GM12872 (cell line): ENCODE measurements around the gene ELP1.

Experiments
- TF ChIP-seq, protein P1 (sequence below): IDR thresholded peaks from 3 replicates; pipeline ENCODE4 v1.5.1; 2011; ENCODE audit warnings: low read depth, mild to moderate bottlenecking, low read length, moderate library complexity; ENCODE audit not compliant: insufficient read depth

Gene ELP1

DNA sequence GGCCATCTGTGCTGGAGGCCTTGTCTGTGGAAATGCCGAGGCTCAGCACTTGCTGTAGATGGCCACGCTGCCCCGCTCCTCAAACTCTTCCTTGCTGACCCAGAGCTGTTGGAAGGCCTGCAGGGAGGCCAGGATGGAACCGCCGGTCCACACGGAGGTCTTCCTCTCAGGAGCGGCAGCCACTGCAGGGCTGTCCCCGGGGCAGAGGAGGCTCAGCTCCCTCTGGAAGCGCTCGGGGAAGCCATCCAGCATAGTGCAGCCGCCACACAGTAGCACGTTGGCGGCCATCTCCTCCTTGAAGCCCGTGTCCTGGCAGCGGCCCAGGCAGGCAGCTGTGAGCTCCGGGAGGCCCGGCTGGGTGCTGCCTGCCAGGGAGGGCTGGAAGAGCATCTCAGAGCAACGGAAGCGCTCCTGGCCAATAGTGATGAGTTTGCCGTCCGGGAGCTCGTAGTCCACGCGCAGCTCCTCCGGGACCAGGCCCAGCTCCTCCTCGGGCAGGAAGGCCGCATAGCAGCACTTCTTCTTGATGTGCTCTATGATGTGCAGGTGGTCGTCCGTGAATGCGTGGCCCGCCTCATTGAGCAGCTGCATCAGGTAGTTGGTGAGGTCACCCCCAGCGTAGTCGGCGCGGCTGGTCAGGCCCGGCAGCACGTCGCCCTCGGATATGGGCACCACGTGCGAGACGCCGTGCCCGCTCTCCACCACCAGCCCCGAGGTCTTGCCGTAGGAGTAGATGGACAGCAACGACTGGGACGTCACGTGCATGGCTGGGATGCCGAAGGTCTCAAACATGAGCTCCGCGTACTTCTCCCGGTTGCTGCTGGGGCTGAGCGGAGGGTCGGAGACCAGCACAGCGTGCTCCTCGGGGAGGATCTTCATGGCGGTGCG is 79.0 kb downstream of the ELP1 start:
- TF ChIP-seq, protein P1, sequence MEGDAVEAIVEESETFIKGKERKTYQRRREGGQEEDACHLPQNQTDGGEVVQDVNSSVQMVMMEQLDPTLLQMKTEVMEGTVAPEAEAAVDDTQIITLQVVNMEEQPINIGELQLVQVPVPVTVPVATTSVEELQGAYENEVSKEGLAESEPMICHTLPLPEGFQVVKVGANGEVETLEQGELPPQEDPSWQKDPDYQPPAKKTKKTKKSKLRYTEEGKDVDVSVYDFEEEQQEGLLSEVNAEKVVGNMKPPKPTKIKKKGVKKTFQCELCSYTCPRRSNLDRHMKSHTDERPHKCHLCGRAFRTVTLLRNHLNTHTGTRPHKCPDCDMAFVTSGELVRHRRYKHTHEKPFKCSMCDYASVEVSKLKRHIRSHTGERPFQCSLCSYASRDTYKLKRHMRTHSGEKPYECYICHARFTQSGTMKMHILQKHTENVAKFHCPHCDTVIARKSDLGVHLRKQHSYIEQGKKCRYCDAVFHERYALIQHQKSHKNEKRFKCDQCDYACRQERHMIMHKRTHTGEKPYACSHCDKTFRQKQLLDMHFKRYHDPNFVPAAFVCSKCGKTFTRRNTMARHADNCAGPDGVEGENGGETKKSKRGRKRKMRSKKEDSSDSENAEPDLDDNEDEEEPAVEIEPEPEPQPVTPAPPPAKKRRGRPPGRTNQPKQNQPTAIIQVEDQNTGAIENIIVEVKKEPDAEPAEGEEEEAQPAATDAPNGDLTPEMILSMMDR, result no peak

DNA sequence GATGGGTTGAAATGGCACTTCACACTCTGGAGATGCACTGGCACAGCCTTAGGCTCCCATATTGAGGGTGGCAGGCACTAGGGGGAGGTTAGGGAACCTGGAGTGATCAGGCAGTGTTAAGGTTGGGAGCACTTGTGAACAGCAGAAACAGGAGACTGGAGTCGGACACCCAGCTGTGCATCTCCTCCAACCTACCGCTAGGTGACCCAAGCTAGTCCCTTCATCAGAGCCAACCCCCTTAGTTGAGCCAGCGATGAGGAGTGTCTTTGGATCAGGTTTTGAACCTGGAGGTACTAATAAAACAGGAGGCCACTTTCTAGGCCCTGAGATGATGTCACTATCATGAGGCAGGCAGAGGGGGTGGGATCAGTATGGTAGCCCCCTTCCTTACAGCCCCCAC is 79.8 kb downstream of the ELP1 start:
- TF ChIP-seq, protein P1, result peak; percentile 14; the same call in 1 of the 3 replicates

GRCh38 chr9:108852079-108852478 is 81.8 kb downstream of the ELP1 start:
- TF ChIP-seq, protein P1, result no peak

DNA sequence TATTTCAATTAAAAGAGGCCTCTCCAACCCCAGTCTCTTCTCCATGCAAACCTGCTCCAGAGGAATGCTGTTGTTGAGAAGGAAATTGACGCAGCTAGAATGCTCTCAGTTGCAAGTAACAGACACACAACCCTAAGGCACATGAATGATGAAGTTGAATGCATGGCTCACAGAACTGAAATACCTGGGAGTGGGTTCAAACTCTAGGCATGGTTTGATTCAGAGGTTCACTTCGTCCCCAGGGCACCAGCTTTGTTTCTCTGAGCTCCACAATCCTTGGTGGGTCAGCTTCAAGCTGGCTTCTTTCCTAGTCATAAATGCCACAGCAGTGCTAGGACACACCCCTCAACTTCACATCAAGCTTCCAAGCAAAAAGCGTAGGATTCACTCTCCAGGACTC is 82.8 kb downstream of the ELP1 start:
- TF ChIP-seq, protein P1, result no peak

DNA sequence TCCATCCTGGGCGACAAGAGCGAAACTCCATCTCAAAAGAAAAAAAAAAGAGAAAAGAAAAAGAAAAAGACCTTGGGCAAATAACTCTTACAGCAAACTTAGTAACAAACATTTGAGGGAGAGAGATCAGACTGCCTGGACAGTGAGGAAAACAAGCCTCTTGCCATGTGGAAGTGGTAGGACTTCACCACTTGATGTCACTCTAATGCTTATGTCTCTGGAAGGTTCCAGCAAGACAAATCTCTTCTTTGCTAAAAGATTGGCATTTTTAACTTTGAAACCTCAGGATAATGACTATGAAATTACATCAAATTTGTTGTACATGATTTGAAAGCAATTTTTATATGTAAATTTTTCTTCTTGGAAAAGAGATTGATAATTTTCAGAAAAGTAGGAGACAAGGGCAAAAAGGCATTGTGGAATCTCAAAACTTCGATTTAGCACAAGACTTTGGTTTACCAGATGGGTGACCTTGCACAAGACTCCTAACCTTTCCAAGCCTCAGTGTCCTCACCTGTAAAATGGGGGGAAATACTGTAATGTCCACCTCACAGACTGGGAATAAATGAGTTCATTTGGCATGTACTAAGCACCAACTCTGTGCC is 83.5 kb downstream of the ELP1 start:
- TF ChIP-seq, protein P1, result peak; percentile 31; the same call in 1 of the 3 replicates

GRCh38 chr9:108845947-108846346 is 88.0 kb downstream of the ELP1 start:
- TF ChIP-seq, protein P1, result no peak

GRCh38 chr9:108845507-108845906 is 88.4 kb downstream of the ELP1 start:
- TF ChIP-seq, protein P1, result no peak
